Caco-2 (cell line): ENCODE measurements around the gene APC2. TPM values are rescaled to one million over a fixed set of nuclear protein-coding genes. Genes with fewer than 3 reads are reported as not detected.
A peak's percentile ranks its signal among the peaks of the same experiment; 100 is the strongest.

Experiments
- BruUV-seq: library from RNA; stranded (reverse); fragments of 400-500 nt; replicated peaks from 2 replicates; lab custom pipeline; 2021; lab: Mats Ljungman, UMichigan
- CTCF ChIA-PET: fragments of 300-600 bp; sonication (Branson Sonifier 250); formaldehyde crosslinking; loops from one replicate; lab custom pipeline; 2022; ENCODE audit warnings: antibody characterized with exemption; lab: Charles Lee
- POLR2A ChIA-PET: fragments of 300-600 bp; sonication (Branson Sonifier 250); formaldehyde crosslinking; loops from one replicate; lab custom pipeline; 2022; ENCODE audit warnings: antibody characterized with exemption; lab: Charles Lee
- DNase-seq, 2 experiments: peaks; one replicate each; pipeline versions ENCODE4 v3.0.0 to v3.0.0-alpha.2; 2020 to 2022
- H3K27me3 ChIP-seq: replicated peaks from 2 replicates; pipeline ENCODE4 v1.6.0; 2011; ENCODE audit warnings: low read length; ENCODE audit not compliant: control insufficient read depth, insufficient read depth
- H3K36me3 ChIP-seq: 2 replicates; pipeline ENCODE4 v1.5.1; 2011; ENCODE audit warnings: low read length; ENCODE audit not compliant: control insufficient read depth, insufficient read depth
- H3K4me1 ChIP-seq: fragments of 250-450 bp; sonication (Bioruptor Pico); 2 replicates; pipeline ENCODE4 v1.5.1; 2020; ENCODE audit warnings: mild to moderate bottlenecking
- H3K4me3 ChIP-seq: 2 replicates; pipeline ENCODE4 v1.5.1; 2011; ENCODE audit warnings: low read depth, mild to moderate bottlenecking, control low read depth, low read length
- H3K9me3 ChIP-seq: fragments of 250-450 bp; sonication (Bioruptor Pico); 2 replicates; pipeline ENCODE4 v1.5.1; 2020; ENCODE audit warnings: mild to moderate bottlenecking, moderate library complexity
- H3K27ac Mint-ChIP-seq: one replicate; pipeline ENCODE4 v1.8.0; 2022; ENCODE audit warnings: mixed read lengths; ENCODE audit not compliant: unreplicated experiment
- H3K27me3 Mint-ChIP-seq: one replicate; pipeline ENCODE4 v1.8.0; 2022; ENCODE audit warnings: mixed read lengths; ENCODE audit not compliant: insufficient read depth, unreplicated experiment
- H3K36me3 Mint-ChIP-seq: one replicate; pipeline ENCODE4 v1.8.0; 2022; ENCODE audit warnings: mild to moderate bottlenecking, mixed read lengths; ENCODE audit not compliant: insufficient read depth, unreplicated experiment
- H3K4me1 Mint-ChIP-seq: one replicate; pipeline ENCODE4 v1.8.0; 2022; ENCODE audit warnings: low read depth, mixed read lengths; ENCODE audit not compliant: unreplicated experiment
- H3K4me3 Mint-ChIP-seq: one replicate; pipeline ENCODE4 v1.8.0; 2022; ENCODE audit warnings: mild to moderate bottlenecking, moderate library complexity, mixed read lengths; ENCODE audit not compliant: unreplicated experiment
- H3K9me3 Mint-ChIP-seq: one replicate; pipeline ENCODE4 v1.8.0; 2022; ENCODE audit warnings: mixed read lengths; ENCODE audit not compliant: unreplicated experiment
- intact Hi-C: fragments of 100-400 bp; cut with micrococcal nuclease; formaldehyde crosslinking; loops from one replicate; pipeline ENCODE4 v1.10.0; 2022; ENCODE audit not compliant: unreplicated experiment
- total RNA-seq: library from RNA; stranded (reverse); gene quantifications from 2 replicates; pipeline ENCODE4 v1.2.3, GENCODE V29; 2022
- TF ChIP-seq, protein P1 (sequence below), 2 experiments: fragments of 200-600 bp in 1 of 2; IDR thresholded peaks; 1 replicate in 1 of 2; 2 replicates in 1 of 2; pipeline versions ENCODE4 v1.5.1 to v1.8.0; 2011 to 2022; ENCODE audit warnings: antibody characterized with exemption in 1 of 2, control low read depth in 1 of 2, inconsistent platforms in 1 of 2, low read depth in 1 of 2, low read length in 1 of 2, mild to moderate bottlenecking in 1 of 2, moderate library complexity in 1 of 2; ENCODE audit not compliant: insufficient read depth in 1 of 2, severe bottlenecking in 1 of 2, unreplicated experiment in 1 of 2

APC2 gene
- total RNA-seq, 1 experiment from 2014 or later, result 9.5 TPM

DNA sequence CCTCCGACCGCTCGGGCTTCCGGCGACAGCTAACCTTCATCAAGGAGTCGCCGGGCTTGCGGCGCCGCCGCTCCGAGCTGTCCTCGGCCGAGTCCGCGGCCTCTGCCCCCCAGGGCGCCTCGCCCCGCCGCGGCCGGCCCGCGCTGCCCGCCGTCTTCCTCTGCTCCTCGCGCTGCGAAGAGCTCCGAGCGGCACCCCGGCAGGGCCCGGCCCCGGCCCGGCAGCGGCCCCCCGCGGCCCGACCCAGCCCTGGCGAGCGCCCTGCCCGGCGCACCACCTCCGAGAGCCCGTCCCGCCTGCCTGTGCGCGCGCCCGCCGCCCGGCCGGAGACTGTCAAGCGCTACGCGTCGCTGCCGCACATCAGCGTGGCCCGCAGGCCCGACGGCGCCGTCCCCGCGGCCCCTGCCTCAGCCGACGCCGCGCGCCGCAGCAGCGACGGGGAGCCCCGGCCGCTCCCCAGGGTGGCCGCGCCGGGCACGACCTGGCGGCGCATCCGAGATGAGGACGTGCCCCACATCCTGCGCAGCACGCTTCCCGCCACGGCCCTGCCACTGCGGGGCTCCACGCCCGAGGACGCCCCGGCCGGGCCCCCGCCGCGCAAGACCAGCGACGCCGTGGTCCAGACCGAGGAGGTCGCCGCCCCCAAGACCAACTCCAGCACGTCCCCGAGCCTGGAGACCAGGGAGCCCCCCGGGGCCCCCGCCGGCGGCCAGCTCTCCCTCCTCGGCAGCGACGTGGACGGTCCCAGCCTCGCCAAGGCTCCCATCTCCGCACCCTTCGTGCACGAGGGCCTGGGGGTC is 19.5 kb downstream of the APC2 start:
- TF ChIP-seq, protein P1, sequence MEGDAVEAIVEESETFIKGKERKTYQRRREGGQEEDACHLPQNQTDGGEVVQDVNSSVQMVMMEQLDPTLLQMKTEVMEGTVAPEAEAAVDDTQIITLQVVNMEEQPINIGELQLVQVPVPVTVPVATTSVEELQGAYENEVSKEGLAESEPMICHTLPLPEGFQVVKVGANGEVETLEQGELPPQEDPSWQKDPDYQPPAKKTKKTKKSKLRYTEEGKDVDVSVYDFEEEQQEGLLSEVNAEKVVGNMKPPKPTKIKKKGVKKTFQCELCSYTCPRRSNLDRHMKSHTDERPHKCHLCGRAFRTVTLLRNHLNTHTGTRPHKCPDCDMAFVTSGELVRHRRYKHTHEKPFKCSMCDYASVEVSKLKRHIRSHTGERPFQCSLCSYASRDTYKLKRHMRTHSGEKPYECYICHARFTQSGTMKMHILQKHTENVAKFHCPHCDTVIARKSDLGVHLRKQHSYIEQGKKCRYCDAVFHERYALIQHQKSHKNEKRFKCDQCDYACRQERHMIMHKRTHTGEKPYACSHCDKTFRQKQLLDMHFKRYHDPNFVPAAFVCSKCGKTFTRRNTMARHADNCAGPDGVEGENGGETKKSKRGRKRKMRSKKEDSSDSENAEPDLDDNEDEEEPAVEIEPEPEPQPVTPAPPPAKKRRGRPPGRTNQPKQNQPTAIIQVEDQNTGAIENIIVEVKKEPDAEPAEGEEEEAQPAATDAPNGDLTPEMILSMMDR (IDR thresholded peaks at IDR 0.05; ENCODE audit: insufficient read depth in 1 of 2, low read depth in 1 of 2, low read length in 1 of 2, severe bottlenecking in 1 of 2, unreplicated experiment in 1 of 2), result no peak
- H3K27ac Mint-ChIP-seq, result peak overlapping the region; percentile 90
- no TSS peak for BruUV-seq
- H3K36me3 Mint-ChIP-seq, result peaks cover 46% of the 10 kb centered on the region
- no peaks in the 10 kb centered on the region for H3K27me3 ChIP-seq
- H3K4me1 Mint-ChIP-seq, result peaks cover 4% of the 10 kb centered on the region
- no peaks in the 10 kb centered on the region for H3K36me3 ChIP-seq
- H3K27me3 Mint-ChIP-seq, result no peaks in the 10 kb centered on the region
- peak in 1 of 2 experiments; percentile 77 for DNase-seq
- no peaks in the 10 kb centered on the region for H3K9me3 Mint-ChIP-seq
- H3K4me3 Mint-ChIP-seq, result peak overlapping the region; percentile 89
- peaks cover 15% of the 10 kb centered on the region for H3K4me1 ChIP-seq
- ChIA-PET CTCF (interaction anchor here (1.0 kb wide), 1 partner anchor 32 kb away, joined by 3 read pairs; no protein-coding TSS in a partner anchor), POLR2A (no interaction called here)
- H3K9me3 ChIP-seq, result no peaks in the 10 kb centered on the region
- H3K4me3 ChIP-seq, result peak overlapping the region; percentile 65
- intact Hi-C loops, result loop anchor here (2.0 to 5.0 kb wide), 2 partner anchors 39 to 62 kb away; partner anchors contain the start of gene DAZAP1

GRCh38 chr19:1470055-1470304 is 20.1 kb downstream of the APC2 start:
- peaks cover 46% of the 10 kb centered on the region for H3K36me3 Mint-ChIP-seq
- Histone ChIP-seq H3K36me3 (no peaks in the 10 kb centered on the region), H3K4me1 (peaks cover 15% of the 10 kb centered on the region), H3K4me3 (peak overlapping the region; percentile 65), H3K9me3 (no peaks in the 10 kb centered on the region), H3K27me3 (no peaks in the 10 kb centered on the region)
- H3K4me1 Mint-ChIP-seq, result peaks cover 4% of the 10 kb centered on the region
- H3K27ac Mint-ChIP-seq, result peak overlapping the region; percentile 90
- DNase-seq, result no peak
- ChIA-PET POLR2A (no interaction called here), CTCF (no interaction called here)
- no peaks in the 10 kb centered on the region for H3K27me3 Mint-ChIP-seq
- intact Hi-C loops, result loop anchor here (2.0 to 5.0 kb wide), 2 partner anchors 39 to 63 kb away; partner anchors contain the start of gene DAZAP1
- no TSS peak for BruUV-seq
- H3K9me3 Mint-ChIP-seq, result no peaks in the 10 kb centered on the region
- peak overlapping the region; percentile 89 for H3K4me3 Mint-ChIP-seq
- TF ChIP-seq, protein P1 (IDR thresholded peaks at IDR 0.05; ENCODE audit: insufficient read depth in 1 of 2, low read depth in 1 of 2, low read length in 1 of 2, severe bottlenecking in 1 of 2, unreplicated experiment in 1 of 2), result no peak

DNA sequence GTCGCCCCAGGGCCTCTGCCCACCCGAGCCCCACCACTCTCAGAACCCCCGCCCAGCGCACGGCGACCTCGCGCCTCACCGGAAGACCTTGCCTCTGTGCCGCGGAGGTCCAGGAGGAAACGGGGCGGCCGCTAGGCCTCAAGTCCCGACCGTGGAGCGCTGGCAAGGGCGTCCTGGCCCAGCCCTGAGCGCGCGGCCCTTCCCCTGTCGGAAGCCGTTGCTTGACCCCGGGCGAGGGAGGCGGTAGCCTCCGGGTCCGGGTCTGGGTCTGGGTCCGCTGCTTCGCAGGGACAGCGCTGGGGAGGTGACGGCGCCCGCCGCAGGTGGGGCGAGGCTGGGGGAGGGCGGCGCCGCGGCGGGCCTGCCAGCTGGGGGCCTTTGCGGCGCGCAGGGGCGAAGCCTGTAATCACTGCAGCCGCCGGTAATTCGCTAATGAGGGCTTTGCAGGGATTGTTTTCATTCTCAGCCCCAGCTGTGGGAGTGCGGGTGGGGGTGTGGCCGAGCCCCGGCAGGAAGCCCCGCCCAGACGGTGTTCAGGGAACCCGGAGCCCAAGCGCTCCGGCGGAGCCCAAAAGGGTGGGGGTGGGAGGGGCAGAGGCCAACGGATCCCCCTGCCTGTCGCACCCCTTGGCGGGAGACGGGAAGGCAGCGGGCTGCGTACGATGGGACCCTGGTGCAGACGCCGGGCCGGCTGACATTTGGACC is 20.5 kb downstream of the APC2 start:
- peaks cover 46% of the 10 kb centered on the region for H3K36me3 Mint-ChIP-seq
- POLR2A ChIA-PET, result no interaction called here
- TF ChIP-seq, protein P1 (IDR thresholded peaks at IDR 0.05; ENCODE audit: insufficient read depth in 1 of 2, low read depth in 1 of 2, low read length in 1 of 2, severe bottlenecking in 1 of 2, unreplicated experiment in 1 of 2), result no peak
- Histone ChIP-seq H3K4me1 (peaks cover 15% of the 10 kb centered on the region), H3K4me3 (peak overlapping the region; percentile 65), H3K9me3 (no peaks in the 10 kb centered on the region), H3K27me3 (no peaks in the 10 kb centered on the region), H3K36me3 (no peaks in the 10 kb centered on the region)
- no peaks in the 10 kb centered on the region for H3K27me3 Mint-ChIP-seq
- peak overlapping the region; percentile 90 for H3K27ac Mint-ChIP-seq
- peak; percentile 78 to 81 for DNase-seq
- intact Hi-C loops, result loop anchor here (2.0 to 5.0 kb wide), 2 partner anchors 38 to 63 kb away; partner anchors contain the start of gene DAZAP1
- peaks cover 4% of the 10 kb centered on the region for H3K4me1 Mint-ChIP-seq
- H3K9me3 Mint-ChIP-seq, result no peaks in the 10 kb centered on the region
- BruUV-seq, result no TSS peak
- CTCF ChIA-PET, result no interaction called here
- peak overlapping the region; percentile 89 for H3K4me3 Mint-ChIP-seq
